Measurements from ENCODE around the gene DMRTC2. TPM values are rescaled to one million over a fixed set of nuclear protein-coding genes. Genes with fewer than 3 reads are reported as not detected.

DMRTC2 gene
- polyA plus RNA-seq, 6 donors from 2014 or later = not detected

DNA sequence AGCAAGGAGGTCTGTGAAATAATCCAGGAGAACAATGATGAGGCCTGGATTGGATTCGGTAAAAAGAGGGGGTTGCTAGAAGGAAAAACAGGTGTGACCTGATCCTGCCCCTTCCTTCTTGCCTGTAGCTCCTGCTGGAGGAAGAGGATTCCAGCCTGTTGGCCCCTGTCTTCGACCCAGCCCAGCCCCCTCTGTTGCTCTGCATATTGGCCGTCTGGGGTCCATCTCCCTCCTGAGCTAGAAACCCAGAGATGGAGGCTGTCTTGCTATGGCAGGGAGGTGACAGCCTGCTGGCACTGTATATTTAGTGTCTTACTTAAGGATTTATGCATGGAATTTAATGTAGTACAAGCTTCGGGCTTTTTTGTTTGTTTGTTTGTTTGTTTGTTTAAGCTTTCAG, 6.6 kb downstream of the DMRTC2 start:
- H3K27ac Mint-ChIP-seq = peak overlapping the region in 1 of 6 donors; percentile 23
- H3K27me3 Mint-ChIP-seq = peaks cover 4 to 23% (median 10%) of the 10 kb centered on the region in 3 donors
- H3K4me1 Mint-ChIP-seq = no peaks in the 10 kb centered on the region
- DNase-seq (no peak), ATAC-seq (ENCODE audit: low read depth in 2 of 2) (no peak)
- H3K9me3 Mint-ChIP-seq = no peaks in the 10 kb centered on the region
- H3K4me3 Mint-ChIP-seq = no peak overlapping the region
- no peaks in the 10 kb centered on the region for H3K36me3 Mint-ChIP-seq

DNA sequence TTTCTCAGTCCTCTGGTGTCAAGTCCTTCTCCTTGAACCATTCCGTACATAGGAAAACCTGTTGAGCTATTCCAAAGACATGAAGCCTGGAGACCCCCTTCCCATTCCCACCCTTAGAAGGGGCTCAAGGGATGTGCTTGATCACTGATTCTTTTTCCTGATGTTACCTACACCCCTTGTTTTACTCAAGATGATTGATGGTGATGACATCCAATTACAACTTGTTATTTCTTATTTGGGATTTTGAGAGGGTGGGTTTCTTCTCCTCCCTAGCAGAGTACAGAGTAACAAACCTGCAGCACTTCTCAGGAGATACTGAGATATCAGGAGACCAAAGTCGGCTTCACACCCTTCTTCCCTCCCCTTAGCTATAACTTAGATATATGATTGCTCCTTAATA, 8.5 kb downstream of the DMRTC2 start:
- Mint-ChIP-seq H3K27me3 (peaks cover 4 to 23% (median 10%) of the 10 kb centered on the region in 3 donors), H3K9me3 (no peaks in the 10 kb centered on the region), H3K27ac (no peak overlapping the region), H3K4me3 (peak overlapping the region in 1 of 8 donors; percentile 51), H3K4me1 (no peaks in the 10 kb centered on the region), H3K36me3 (no peaks in the 10 kb centered on the region)
- ATAC-seq (ENCODE audit: low read depth in 2 of 2) (no peak), DNase-seq (no peak)

DNA sequence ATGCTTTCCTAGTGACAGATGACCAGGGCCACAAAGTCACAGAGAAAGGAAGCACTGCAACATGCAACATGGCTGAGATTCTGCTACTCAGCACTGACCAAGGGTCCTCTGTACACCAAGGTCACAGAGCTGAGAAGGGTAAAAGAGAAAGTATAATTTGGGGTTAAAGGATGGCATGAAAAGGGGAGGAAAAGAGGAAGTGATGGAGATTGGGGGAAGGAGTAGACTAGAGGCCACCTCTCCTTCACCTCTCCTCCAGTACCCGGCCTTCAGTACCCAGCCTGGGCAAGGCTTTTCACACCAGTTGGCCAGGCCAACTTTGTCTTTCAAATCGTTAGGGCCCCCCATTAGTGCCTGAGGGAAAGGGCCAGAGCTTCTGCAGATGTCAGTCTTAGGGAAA, 8.9 kb downstream of the DMRTC2 start:
- H3K9me3 Mint-ChIP-seq = no peaks in the 10 kb centered on the region

DNA sequence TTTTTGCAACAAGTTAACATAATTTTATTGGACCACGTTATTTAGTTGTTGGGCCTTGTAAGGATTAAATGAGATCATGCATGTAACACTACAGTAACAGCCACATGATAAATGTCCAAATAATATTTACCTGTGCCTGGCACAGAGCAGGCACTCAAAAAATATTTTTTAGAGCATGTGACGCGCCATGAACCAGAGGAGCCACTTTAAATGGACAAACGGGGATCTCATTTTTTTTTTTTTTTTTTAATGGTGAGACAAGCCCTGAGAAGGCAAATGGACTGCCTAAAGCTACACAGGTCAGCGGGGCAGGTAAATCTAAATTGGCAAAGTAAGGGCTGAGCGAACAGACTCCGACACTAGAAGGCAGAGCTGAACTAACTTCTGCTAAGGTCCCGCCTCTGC, 14.4 kb downstream of the DMRTC2 start:
- Mint-ChIP-seq H3K27me3 (no peaks in the 10 kb centered on the region), H3K27ac (peak overlapping the region in 5 of 6 donors; percentile 92 to 98 (median 97)), H3K36me3 (peaks cover 3 to 11% of the 10 kb centered on the region in 2 donors), H3K9me3 (no peaks in the 10 kb centered on the region), H3K4me3 (peak overlapping the region; percentile 85 to 99 (median 94)), H3K4me1 (peaks cover 29 to 48% (median 39%) of the 10 kb centered on the region in 3 donors)
- ATAC-seq (ENCODE audit: low read depth in 2 of 2) = no peak
- DNase-seq = no peak

More for the DNA sequence above, 8.9 kb downstream of the DMRTC2 start:
- H3K36me3 Mint-ChIP-seq = no peaks in the 10 kb centered on the region
- H3K27me3 Mint-ChIP-seq = peaks cover 4 to 21% (median 10%) of the 10 kb centered on the region in 3 donors
- ATAC-seq (ENCODE audit: low read depth in 2 of 2) = peak in 1 of 2 donors; percentile 20
- H3K27ac Mint-ChIP-seq = no peak overlapping the region
- H3K4me3 Mint-ChIP-seq = peak overlapping the region in 1 of 8 donors; percentile 51
- DNase-seq = no peak
- no peaks in the 10 kb centered on the region for H3K4me1 Mint-ChIP-seq

DNA sequence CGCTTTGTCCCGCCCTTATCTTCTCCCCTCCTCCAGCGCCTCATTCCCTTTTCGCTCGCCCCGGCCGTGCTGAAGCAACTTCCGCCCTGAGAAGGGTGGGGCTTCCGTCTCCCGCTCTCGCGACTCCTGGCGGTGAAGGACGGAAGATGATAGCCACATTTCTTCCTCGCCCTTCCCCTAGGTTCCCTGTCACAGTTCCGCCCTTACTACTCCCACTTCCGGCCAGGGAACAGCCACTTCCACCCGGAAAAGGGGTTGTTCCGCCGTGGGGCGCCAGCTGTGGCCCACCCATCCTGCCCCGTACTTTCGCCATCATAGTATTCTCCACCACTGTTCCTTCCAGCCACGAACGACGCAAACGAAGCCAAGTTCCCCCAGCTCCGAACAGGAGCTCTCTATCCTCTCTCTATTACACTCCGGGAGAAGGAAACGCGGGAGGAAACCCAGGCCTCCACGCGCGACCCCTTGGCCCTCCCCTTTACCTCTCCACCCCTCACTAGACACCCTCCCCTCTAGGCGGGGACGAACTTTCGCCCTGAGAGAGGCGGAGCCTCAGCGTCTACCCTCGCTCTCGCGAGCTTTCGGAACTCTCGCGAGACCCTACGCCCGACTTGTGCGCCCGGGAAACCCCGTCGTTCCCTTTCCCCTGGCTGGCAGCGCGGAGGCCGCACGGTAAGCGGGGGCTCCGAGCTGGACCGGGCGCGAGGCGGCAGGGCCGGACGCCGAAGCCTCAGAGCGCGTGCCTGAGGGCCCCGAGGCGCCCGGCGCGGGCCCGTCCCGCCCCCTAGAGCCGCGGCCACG, 15.0 kb downstream of the DMRTC2 start, which contains the start of gene RPS19:
Gene RPS19 (plus strand): TSS at position 638 of the 801 bp plus-strand sequence. CDS start 520 bp downstream, outside the sequence.
- peak; percentile 82 for ATAC-seq (ENCODE audit: low read depth in 2 of 2)

GRCh38 chr19:41860419-41861115, 15.7 kb downstream of the DMRTC2 start:
- H3K4me3 Mint-ChIP-seq = peak overlapping the region; percentile 85 to 99 (median 92)
- peaks cover 4 to 14% of the 10 kb centered on the region in 2 donors for H3K36me3 Mint-ChIP-seq

More for the DNA sequence above, 15.0 kb downstream of the DMRTC2 start, which contains the start of gene RPS19:
- no peaks in the 10 kb centered on the region for H3K9me3 Mint-ChIP-seq
- DNase-seq = peak; percentile 98
- peaks cover 31 to 54% (median 44%) of the 10 kb centered on the region in 3 donors for H3K4me1 Mint-ChIP-seq
- peak within 1 kb of the TSS; percentile 85 to 99 (median 94) for H3K4me3 Mint-ChIP-seq
- peaks cover 4 to 14% of the 10 kb centered on the region in 2 donors for H3K36me3 Mint-ChIP-seq
- peak within 1 kb of the TSS; percentile 92 to 99 (median 98) for H3K27ac Mint-ChIP-seq
- no peaks in the 10 kb centered on the region for H3K27me3 Mint-ChIP-seq

GRCh38 chr19:41861116-41861768, 16.4 kb downstream of the DMRTC2 start:
- peaks cover 4 to 14% of the 10 kb centered on the region in 2 donors for H3K36me3 Mint-ChIP-seq

More at GRCh38 chr19:41860419-41861115, 15.7 kb downstream of the DMRTC2 start:
- no peaks in the 10 kb centered on the region for H3K9me3 Mint-ChIP-seq
- H3K4me1 Mint-ChIP-seq = peaks cover 31 to 58% (median 44%) of the 10 kb centered on the region in 3 donors
- DNase-seq (no peak), ATAC-seq (ENCODE audit: low read depth in 2 of 2) (no peak)
- H3K27ac Mint-ChIP-seq = peak overlapping the region; percentile 85 to 98 (median 94)
- no peaks in the 10 kb centered on the region for H3K27me3 Mint-ChIP-seq

DNA sequence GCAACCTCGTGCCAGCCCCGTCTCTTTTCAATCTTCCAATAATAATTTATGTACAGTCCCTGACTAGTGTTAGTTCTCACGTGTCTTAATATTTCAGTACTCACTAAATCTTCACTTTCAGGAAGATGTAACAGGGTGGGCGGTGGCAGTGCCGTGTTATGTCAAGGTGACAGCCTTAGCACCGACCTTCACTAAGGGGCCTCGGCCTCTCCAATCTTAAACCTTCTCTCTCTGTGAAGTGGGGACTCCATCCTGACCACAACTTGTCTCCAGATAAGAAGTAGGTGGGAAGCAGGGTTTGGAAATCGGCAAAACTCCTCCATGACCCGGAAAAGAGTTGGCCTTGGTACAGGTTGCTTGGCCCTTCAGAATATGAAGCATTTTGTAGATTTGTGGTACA, 17.0 kb downstream of the DMRTC2 start:
- H3K4me1 Mint-ChIP-seq = peaks cover 34 to 70% (median 50%) of the 10 kb centered on the region in 3 donors
- DNase-seq (no peak), ATAC-seq (ENCODE audit: low read depth in 2 of 2) (no peak)
- no peaks in the 10 kb centered on the region for H3K9me3 Mint-ChIP-seq
- H3K4me3 Mint-ChIP-seq = peak overlapping the region; percentile 85 to 99 (median 92)
- peak overlapping the region in 3 of 6 donors; percentile 88 to 95 (median 92) for H3K27ac Mint-ChIP-seq
- peaks cover 4 to 14% of the 10 kb centered on the region in 2 donors for H3K36me3 Mint-ChIP-seq
- no peaks in the 10 kb centered on the region for H3K27me3 Mint-ChIP-seq

More at GRCh38 chr19:41861116-41861768, 16.4 kb downstream of the DMRTC2 start:
- peak overlapping the region in 5 of 6 donors; percentile 85 to 98 (median 95) for H3K27ac Mint-ChIP-seq
- peak overlapping the region; percentile 85 to 99 (median 92) for H3K4me3 Mint-ChIP-seq
- no peaks in the 10 kb centered on the region for H3K27me3 Mint-ChIP-seq
- peaks cover 32 to 64% (median 46%) of the 10 kb centered on the region in 3 donors for H3K4me1 Mint-ChIP-seq
- DNase-seq = no peak
- ATAC-seq (ENCODE audit: low read depth in 2 of 2) = no peak
- no peaks in the 10 kb centered on the region for H3K9me3 Mint-ChIP-seq

DNA sequence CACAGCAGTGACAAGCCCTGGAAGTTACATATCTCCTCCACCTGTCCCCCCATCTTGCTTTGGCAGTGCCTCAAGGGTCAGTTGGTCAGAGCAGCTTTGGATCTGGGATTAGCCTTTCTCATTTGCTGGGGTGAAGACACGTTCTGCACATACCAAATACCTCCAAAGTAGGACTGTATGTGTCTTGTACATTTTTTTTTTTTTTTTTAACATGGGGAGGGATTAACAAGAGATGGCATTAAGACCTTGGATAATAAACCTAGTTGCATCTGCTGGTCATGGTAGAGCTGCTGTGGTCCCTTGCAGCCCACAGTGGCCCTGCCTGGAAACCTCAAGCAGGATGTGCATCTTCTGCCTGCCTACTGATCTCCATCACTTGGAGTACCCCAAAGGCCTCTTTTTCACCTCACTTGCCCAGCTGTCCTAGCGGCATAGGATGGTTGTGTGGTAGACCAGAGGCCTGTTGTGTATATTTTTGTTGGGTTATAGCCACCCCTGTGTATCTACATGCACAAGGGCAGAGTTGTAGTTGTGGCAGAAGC, 17.7 kb downstream of the DMRTC2 start:
- peak overlapping the region in 4 of 6 donors; percentile 18 to 92 (median 44) for H3K27ac Mint-ChIP-seq
- DNase-seq (no peak), ATAC-seq (ENCODE audit: low read depth in 2 of 2) (no peak)
- H3K27me3 Mint-ChIP-seq = no peaks in the 10 kb centered on the region
- peaks cover 4 to 14% of the 10 kb centered on the region in 2 donors for H3K36me3 Mint-ChIP-seq
- H3K9me3 Mint-ChIP-seq = no peaks in the 10 kb centered on the region
- peak overlapping the region in 7 of 8 donors; percentile 61 to 99 (median 88) for H3K4me3 Mint-ChIP-seq
- peaks cover 34 to 74% (median 50%) of the 10 kb centered on the region in 3 donors for H3K4me1 Mint-ChIP-seq

- Mint-ChIP-seq H3K4me3 (peak overlapping the region in 4 of 8 donors; percentile 12 to 88 (median 49)), H3K4me1 (peaks cover 41 to 81% (median 58%) of the 10 kb centered on the region in 3 donors), H3K27me3 (no peaks in the 10 kb centered on the region), H3K36me3 (peaks cover 4 to 22% of the 10 kb centered on the region in 2 donors), H3K27ac (peak overlapping the region in 5 of 6 donors; percentile 38 to 88 (median 78)), H3K9me3 (no peaks in the 10 kb centered on the region)
- ATAC-seq (ENCODE audit: low read depth in 2 of 2) (no peak), DNase-seq (no peak)
Measured at GRCh38 chr19:41863209-41863931, 18.5 kb downstream of the DMRTC2 start.

- H3K4me1 Mint-ChIP-seq = peaks cover 41 to 81% (median 59%) of the 10 kb centered on the region in 3 donors
- H3K27ac Mint-ChIP-seq = peak overlapping the region in 2 of 6 donors; percentile 50 to 58
- H3K36me3 Mint-ChIP-seq = peaks cover 4 to 22% of the 10 kb centered on the region in 2 donors
- DNase-seq (no peak), ATAC-seq (ENCODE audit: low read depth in 2 of 2) (no peak)
- H3K27me3 Mint-ChIP-seq = no peaks in the 10 kb centered on the region
- H3K9me3 Mint-ChIP-seq = no peaks in the 10 kb centered on the region
- H3K4me3 Mint-ChIP-seq = peak overlapping the region in 1 of 8 donors; percentile 45
Measured at GRCh38 chr19:41864374-41864773, 19.5 kb downstream of the DMRTC2 start.

DNA sequence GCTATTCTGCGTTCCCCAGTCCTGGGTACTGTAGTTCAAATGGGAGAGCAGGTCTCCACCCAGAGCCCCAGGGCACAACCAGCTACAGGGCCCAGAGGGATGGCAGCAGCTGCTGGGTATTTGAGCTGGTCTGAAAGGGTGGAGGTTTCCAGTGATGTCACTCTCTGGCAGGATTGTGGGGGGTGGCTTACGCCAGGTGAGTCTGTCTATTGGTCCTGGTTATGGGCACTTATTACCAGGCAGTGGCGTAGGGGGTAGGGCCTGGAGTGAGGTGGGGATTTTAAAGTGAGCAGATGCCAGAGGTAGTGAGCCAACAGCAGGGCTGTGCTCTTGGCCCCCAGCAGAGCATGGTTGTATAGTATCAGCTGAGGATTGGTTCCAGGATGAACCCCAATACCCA, 21.4 kb downstream of the DMRTC2 start:
- no peak for ATAC-seq (ENCODE audit: low read depth in 2 of 2)
- no peaks in the 10 kb centered on the region for H3K9me3 Mint-ChIP-seq
- H3K27ac Mint-ChIP-seq = peak overlapping the region in 3 of 6 donors; percentile 58 to 85 (median 66)
- H3K27me3 Mint-ChIP-seq = no peaks in the 10 kb centered on the region
- H3K36me3 Mint-ChIP-seq = peaks cover 8 to 22% of the 10 kb centered on the region in 2 donors
- H3K4me1 Mint-ChIP-seq = peaks cover 46 to 84% (median 63%) of the 10 kb centered on the region in 3 donors
- no peak for DNase-seq
- H3K4me3 Mint-ChIP-seq = peak overlapping the region in 3 of 8 donors; percentile 32 to 61 (median 58)

Data from naive B cell (primary cell).